ENCODE data around the gene ELMOD1.

Gene ELMOD1

GRCh38 chr11:107691000-107691750, 100.2 kb downstream of the ELMOD1 start:
- no peak for FAIRE-seq

GRCh38 chr11:107695446-107695845, 104.5 kb downstream of the ELMOD1 start:
- FAIRE-seq: no peak

GRCh38 chr11:107696140-107696539, 105.2 kb downstream of the ELMOD1 start:
- FAIRE-seq: no peak

GRCh38 chr11:107697291-107697690, 106.3 kb downstream of the ELMOD1 start:
- no peak for FAIRE-seq

GRCh38 chr11:107699371-107700285, 108.7 kb downstream of the ELMOD1 start:
- FAIRE-seq: no peak

GRCh38 chr11:107702109-107702660, 111.2 kb downstream of the ELMOD1 start:
- no peak for FAIRE-seq

- no peak for FAIRE-seq
These were observed 111.8 kb downstream of the ELMOD1 start for GRCh38 chr11:107702723-107703122.

- FAIRE-seq: no peak
These were observed 113.5 kb downstream of the ELMOD1 start for GRCh38 chr11:107704451-107704850.

- FAIRE-seq: no peak
These were observed 114.1 kb downstream of the ELMOD1 start for GRCh38 chr11:107705027-107705426.

- no peak for FAIRE-seq
These were observed 115.6 kb downstream of the ELMOD1 start for GRCh38 chr11:107706531-107706930.

- FAIRE-seq: no peak
These were observed 116.3 kb downstream of the ELMOD1 start for GRCh38 chr11:107707215-107707671.

GRCh38 chr11:107707807-107708206, 116.9 kb downstream of the ELMOD1 start:
- no peak for FAIRE-seq

GRCh38 chr11:107708792-107709191, 117.8 kb downstream of the ELMOD1 start:
- no peak for FAIRE-seq

GRCh38 chr11:107710301-107710700, 119.4 kb downstream of the ELMOD1 start:
- FAIRE-seq: no peak

- no peak for FAIRE-seq
These were observed 121.2 kb downstream of the ELMOD1 start, which contains the start of gene SLN for GRCh38 chr11:107711861-107712755. TSS of gene SLN (minus strand) at chr11:107712056.

GRCh38 chr11:107713009-107713408, 122.1 kb downstream of the ELMOD1 start:
- FAIRE-seq: no peak
